ENCODE data around the gene CHERP.

- no peak for TF ChIP-seq YY1 (IDR thresholded peaks at IDR 0.05; ENCODE audit: insufficient read depth, insufficient read length)
- TF ChIP-seq ZNF274 (IDR thresholded peaks at IDR 0.05; ENCODE audit: low read depth, low read length) = no peak
These were observed 6.7 kb upstream of the CHERP start for GRCh38 chr19:16548956-16549355.
